Pulmonary artery endothelial cell (primary cell): Measurements from ENCODE around the gene SLC10A7. TPM values are rescaled to one million over a fixed set of nuclear protein-coding genes. Genes with fewer than 3 reads are reported as not detected.

Experiments
- DNase-seq: peaks from one replicate; pipeline ENCODE4 v3.0.0-alpha.2; 2011; ENCODE audit warnings: low read depth, low spot score
- total RNA-seq: library from RNA; depleted of rRNA; stranded (reverse); fragments of >200 nt; gene quantifications from 2 replicates; pipeline ENCODE4 v1.2.3, GENCODE V29; 2014

The SLC10A7 gene
- total RNA-seq, 1 donor from 2014 or later = 6.9 TPM

GRCh38 chr4:146214238-146214637, 307.5 kb downstream of the SLC10A7 start, which contains the start of gene REELD1:
TSS of gene REELD1 (plus strand) at chr4:146214538. CDS start at chr4:146216953, 2,415 bp downstream.
- DNase-seq = no peak

GRCh38 chr4:146212781-146213180, 309.0 kb downstream of the SLC10A7 start:
- no peak for DNase-seq

- no peak for DNase-seq
These were observed 310.3 kb downstream of the SLC10A7 start for GRCh38 chr4:146211440-146211839.

GRCh38 chr4:146210890-146211289, 310.9 kb downstream of the SLC10A7 start:
- DNase-seq = no peak

GRCh38 chr4:146207410-146207809, 314.3 kb downstream of the SLC10A7 start:
- DNase-seq = no peak

Other genes with a start within 250 kb of the SLC10A7 start
- gene POU4F2, start 117.0 kb upstream of the SLC10A7 start, total RNA-seq = not detected in 2 replicates